Measurements from ENCODE around the gene SHROOM3. TPM values are rescaled to one million over a fixed set of nuclear protein-coding genes. Genes with fewer than 3 reads are reported as not detected.

SHROOM3 gene
- total RNA-seq, 2 donors from 2014 or later: 142 to 160 TPM

GRCh38 chr4:76487621-76488020 lies 52.6 kb downstream of the SHROOM3 start:
- Histone ChIP-seq H3K27me3 (no peaks in the 10 kb centered on the region), H3K9ac (ENCODE audit: low read depth in 2 of 2, low read length in 2 of 2) (no peak overlapping the region), H3K36me3 (no peaks in the 10 kb centered on the region), H3K4me1 (no peaks in the 10 kb centered on the region), H3K4me3 (no peak overlapping the region), H3K27ac (no peak overlapping the region), H3K9me3 (no peaks in the 10 kb centered on the region)
- DNase-seq: no peak
- intact Hi-C loops (cut with DNase I): no loop called here
- no peak for TF ChIP-seq CTCF (IDR thresholded peaks at IDR 0.05)

DNA sequence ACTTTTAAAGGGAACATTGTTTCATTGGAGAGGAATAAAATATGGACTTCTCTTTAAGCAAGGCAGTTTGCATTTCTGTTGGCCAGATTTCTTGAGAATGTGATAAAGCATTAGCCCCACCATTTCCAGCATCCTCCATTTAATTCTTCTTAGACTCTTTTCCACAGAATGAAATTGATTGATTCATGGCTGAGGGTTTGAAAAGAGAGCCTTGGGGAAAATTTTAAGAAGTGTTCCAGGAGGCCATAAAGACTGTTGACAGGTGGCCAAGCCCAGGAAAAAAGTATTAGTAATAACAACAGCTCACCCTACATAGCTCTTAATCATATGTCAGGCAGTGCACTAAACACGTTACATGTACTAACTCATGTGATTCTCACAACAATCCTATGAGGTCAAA lies 53.4 kb downstream of the SHROOM3 start:
- Histone ChIP-seq H3K27ac (no peak overlapping the region), H3K9me3 (no peaks in the 10 kb centered on the region), H3K4me1 (no peaks in the 10 kb centered on the region), H3K27me3 (no peaks in the 10 kb centered on the region), H3K4me3 (no peak overlapping the region), H3K36me3 (no peaks in the 10 kb centered on the region), H3K9ac (ENCODE audit: low read depth in 2 of 2, low read length in 2 of 2) (no peak overlapping the region)
- DNase-seq: no peak
- intact Hi-C loops (cut with DNase I): no loop called here
- TF ChIP-seq CTCF (IDR thresholded peaks at IDR 0.05): no peak

GRCh38 chr4:76488888-76489685 lies 54.1 kb downstream of the SHROOM3 start:
- no peaks in the 10 kb centered on the region for H3K36me3 ChIP-seq
- no peak for DNase-seq
- H3K4me1 ChIP-seq: no peaks in the 10 kb centered on the region
- H3K4me3 ChIP-seq: no peak overlapping the region
- no peaks in the 10 kb centered on the region for H3K27me3 ChIP-seq
- TF ChIP-seq CTCF (IDR thresholded peaks at IDR 0.05): no peak
- H3K27ac ChIP-seq: no peak overlapping the region
- H3K9ac ChIP-seq (ENCODE audit: low read depth in 2 of 2, low read length in 2 of 2): no peak overlapping the region
- no peaks in the 10 kb centered on the region for H3K9me3 ChIP-seq
- intact Hi-C loops (cut with DNase I): no loop called here

GRCh38 chr4:76489686-76490161 lies 54.7 kb downstream of the SHROOM3 start:
- intact Hi-C loops (cut with DNase I): no loop called here
- no peaks in the 10 kb centered on the region for H3K4me1 ChIP-seq
- no peak overlapping the region for H3K9ac ChIP-seq (ENCODE audit: low read depth in 2 of 2, low read length in 2 of 2)
- no peak overlapping the region for H3K27ac ChIP-seq
- no peak for TF ChIP-seq CTCF (IDR thresholded peaks at IDR 0.05)
- DNase-seq: no peak
- no peaks in the 10 kb centered on the region for H3K27me3 ChIP-seq
- H3K9me3 ChIP-seq: no peaks in the 10 kb centered on the region
- no peaks in the 10 kb centered on the region for H3K36me3 ChIP-seq
- no peak overlapping the region for H3K4me3 ChIP-seq

- intact Hi-C loops (cut with DNase I): no loop called here
- H3K4me3 ChIP-seq: no peak overlapping the region
- no peaks in the 10 kb centered on the region for H3K27me3 ChIP-seq
- H3K9me3 ChIP-seq: no peaks in the 10 kb centered on the region
- H3K36me3 ChIP-seq: no peaks in the 10 kb centered on the region
- H3K9ac ChIP-seq (ENCODE audit: low read depth in 2 of 2, low read length in 2 of 2): no peak overlapping the region
- no peak for TF ChIP-seq CTCF (IDR thresholded peaks at IDR 0.05)
- no peaks in the 10 kb centered on the region for H3K4me1 ChIP-seq
- no peak overlapping the region for H3K27ac ChIP-seq
- DNase-seq: no peak
Observed at GRCh38 chr4:76492055-76492454, 57.0 kb downstream of the SHROOM3 start.

All from colonic mucosa (tissue), 4 donors.